CD4-positive, alpha-beta T cell treated with Interleukin-10 for 1 hour (primary cell): ENCODE measurements around the gene ATF6.

Experiments
- DNase-seq: peaks from one replicate; pipeline ENCODE4 v3.0.0-alpha.2; 2020

ATF6 gene

GRCh38 chr1:161978011-161978790 is 212.1 kb downstream of the ATF6 start:
- DNase-seq = no peak

GRCh38 chr1:161981126-161981525 is 215.0 kb downstream of the ATF6 start:
- DNase-seq = no peak

GRCh38 chr1:161981735-161982506 is 215.8 kb downstream of the ATF6 start:
- DNase-seq = no peak

- DNase-seq = no peak
These were observed 216.4 kb downstream of the ATF6 start for GRCh38 chr1:161982507-161982895.

GRCh38 chr1:161982917-161983316 is 216.8 kb downstream of the ATF6 start:
- DNase-seq = no peak

- no peak for DNase-seq
These were observed 217.6 kb downstream of the ATF6 start for GRCh38 chr1:161983725-161984124.

GRCh38 chr1:161985301-161985822 is 219.2 kb downstream of the ATF6 start:
- DNase-seq = no peak

GRCh38 chr1:161986328-161986727 is 220.2 kb downstream of the ATF6 start:
- no peak for DNase-seq

- no peak for DNase-seq
These were observed 221.2 kb downstream of the ATF6 start for GRCh38 chr1:161987303-161987702.

- DNase-seq = no peak
These were observed 221.8 kb downstream of the ATF6 start for GRCh38 chr1:161987872-161988271.

GRCh38 chr1:161988413-161988812 is 222.3 kb downstream of the ATF6 start:
- DNase-seq = no peak

GRCh38 chr1:161989108-161989507 is 223.0 kb downstream of the ATF6 start:
- no peak for DNase-seq

GRCh38 chr1:161989786-161990185 is 223.7 kb downstream of the ATF6 start:
- DNase-seq = no peak

- DNase-seq = no peak
These were observed 227.5 kb downstream of the ATF6 start for GRCh38 chr1:161993576-161993975.

- DNase-seq = no peak
These were observed 228.1 kb downstream of the ATF6 start for GRCh38 chr1:161994175-161994668.

- DNase-seq = no peak
These were observed 231.0 kb downstream of the ATF6 start for GRCh38 chr1:161997152-161997551.

GRCh38 chr1:161998811-161999210 is 232.7 kb downstream of the ATF6 start:
- DNase-seq = no peak

- no peak for DNase-seq
These were observed 233.4 kb downstream of the ATF6 start for GRCh38 chr1:161999301-162000052.

- DNase-seq = no peak
These were observed 233.9 kb downstream of the ATF6 start for GRCh38 chr1:162000053-162000420.

GRCh38 chr1:162003061-162003829 is 237.1 kb downstream of the ATF6 start:
- DNase-seq = no peak

- DNase-seq = no peak
These were observed 237.7 kb downstream of the ATF6 start for GRCh38 chr1:162003830-162004215.

- no peak for DNase-seq
These were observed 238.4 kb downstream of the ATF6 start for GRCh38 chr1:162004441-162004950.
